ENCODE measurements around the gene SPATA16.

The SPATA16 gene

DNA sequence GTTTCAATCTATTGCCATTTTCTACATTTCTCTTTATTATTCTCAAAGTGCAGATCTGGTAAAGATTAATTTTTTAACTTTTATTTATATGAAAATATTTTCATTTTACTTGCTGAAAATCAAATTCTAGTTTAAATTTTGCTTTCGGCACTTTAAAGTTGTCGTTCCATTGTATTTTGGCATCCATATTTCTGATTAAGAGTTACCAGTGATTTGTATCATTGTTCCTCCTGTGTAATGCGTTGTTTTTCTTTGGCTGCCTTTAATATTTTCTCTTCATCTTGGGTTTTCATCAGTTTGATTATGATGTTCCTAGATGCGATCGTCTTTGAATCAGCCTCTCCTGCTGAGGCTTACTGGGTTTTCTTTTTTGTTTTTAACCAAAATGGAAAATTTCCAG, 97.3 kb downstream of the SPATA16 start:
- TF ChIP-seq, protein P1, sequence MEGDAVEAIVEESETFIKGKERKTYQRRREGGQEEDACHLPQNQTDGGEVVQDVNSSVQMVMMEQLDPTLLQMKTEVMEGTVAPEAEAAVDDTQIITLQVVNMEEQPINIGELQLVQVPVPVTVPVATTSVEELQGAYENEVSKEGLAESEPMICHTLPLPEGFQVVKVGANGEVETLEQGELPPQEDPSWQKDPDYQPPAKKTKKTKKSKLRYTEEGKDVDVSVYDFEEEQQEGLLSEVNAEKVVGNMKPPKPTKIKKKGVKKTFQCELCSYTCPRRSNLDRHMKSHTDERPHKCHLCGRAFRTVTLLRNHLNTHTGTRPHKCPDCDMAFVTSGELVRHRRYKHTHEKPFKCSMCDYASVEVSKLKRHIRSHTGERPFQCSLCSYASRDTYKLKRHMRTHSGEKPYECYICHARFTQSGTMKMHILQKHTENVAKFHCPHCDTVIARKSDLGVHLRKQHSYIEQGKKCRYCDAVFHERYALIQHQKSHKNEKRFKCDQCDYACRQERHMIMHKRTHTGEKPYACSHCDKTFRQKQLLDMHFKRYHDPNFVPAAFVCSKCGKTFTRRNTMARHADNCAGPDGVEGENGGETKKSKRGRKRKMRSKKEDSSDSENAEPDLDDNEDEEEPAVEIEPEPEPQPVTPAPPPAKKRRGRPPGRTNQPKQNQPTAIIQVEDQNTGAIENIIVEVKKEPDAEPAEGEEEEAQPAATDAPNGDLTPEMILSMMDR (IDR thresholded peaks at IDR 0.05; ENCODE audit: low read depth, low read length), result no peak
- H3K4me3 ChIP-seq (replicated peaks in 1 of 2; ENCODE audit: low read depth in 2 of 2, low read length in 2 of 2), result no peak overlapping the region
- DNase-seq (ENCODE audit: low read depth in 2 of 2), result no peak

DNA sequence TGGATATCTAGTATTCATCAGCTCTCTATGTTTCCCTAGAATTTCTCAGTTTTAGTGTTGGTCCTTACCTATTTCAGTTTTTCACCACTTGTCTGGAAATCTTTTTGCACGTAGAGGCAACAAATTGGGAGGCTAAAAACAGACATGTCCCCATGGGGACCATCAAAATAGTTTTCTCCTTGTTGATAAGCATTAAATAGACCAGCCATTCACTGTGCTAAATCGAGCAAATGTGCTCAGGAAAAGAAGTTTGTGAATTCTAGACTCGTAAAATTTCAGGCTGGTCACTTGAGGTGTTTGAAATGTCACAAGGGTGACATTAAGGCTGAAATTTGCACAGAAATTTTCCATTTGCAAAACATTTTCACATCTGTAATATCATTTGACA, 102.6 kb downstream of the SPATA16 start:
- DNase-seq (ENCODE audit: low read depth in 2 of 2), result no peak
- TF ChIP-seq, protein P1 (IDR thresholded peaks at IDR 0.05; ENCODE audit: low read depth, low read length), result no peak
- no peak overlapping the region for H3K4me3 ChIP-seq (replicated peaks in 1 of 2; ENCODE audit: low read depth in 2 of 2, low read length in 2 of 2)

DNA sequence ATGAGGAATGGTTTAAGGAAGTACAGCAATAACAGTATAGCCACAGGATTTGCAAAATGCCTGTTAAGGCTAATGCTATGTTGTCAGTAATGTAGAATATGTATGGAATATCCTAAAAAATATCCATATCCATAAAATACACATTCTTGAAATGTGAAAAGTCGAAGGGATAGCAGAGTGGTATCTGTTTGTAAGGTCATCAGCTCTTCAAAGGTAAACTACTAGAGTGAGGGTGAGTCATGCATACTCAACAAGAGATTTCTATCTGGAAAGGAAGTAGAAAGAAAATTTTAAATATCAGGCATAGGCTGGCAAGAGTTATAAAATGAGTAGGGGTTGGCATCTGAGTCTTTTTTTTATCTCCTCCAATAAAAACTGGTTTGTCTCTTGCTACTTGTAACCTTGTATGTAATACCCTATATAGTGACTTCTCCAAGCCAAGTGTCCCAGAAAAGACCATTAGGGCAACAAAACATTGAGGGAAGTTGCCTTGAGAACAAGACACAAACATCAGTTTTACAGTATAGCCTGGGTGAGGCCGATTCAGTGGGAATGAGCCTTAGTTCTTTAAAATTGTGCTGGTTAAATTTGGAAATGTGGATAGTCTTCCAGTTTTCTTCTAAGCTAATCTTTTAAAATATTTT, 103.1 kb downstream of the SPATA16 start:
- no peak overlapping the region for H3K4me3 ChIP-seq (replicated peaks in 1 of 2; ENCODE audit: low read depth in 2 of 2, low read length in 2 of 2)
- TF ChIP-seq, protein P1 (IDR thresholded peaks at IDR 0.05; ENCODE audit: low read depth, low read length), result no peak
- DNase-seq (ENCODE audit: low read depth in 2 of 2), result no peak

DNA sequence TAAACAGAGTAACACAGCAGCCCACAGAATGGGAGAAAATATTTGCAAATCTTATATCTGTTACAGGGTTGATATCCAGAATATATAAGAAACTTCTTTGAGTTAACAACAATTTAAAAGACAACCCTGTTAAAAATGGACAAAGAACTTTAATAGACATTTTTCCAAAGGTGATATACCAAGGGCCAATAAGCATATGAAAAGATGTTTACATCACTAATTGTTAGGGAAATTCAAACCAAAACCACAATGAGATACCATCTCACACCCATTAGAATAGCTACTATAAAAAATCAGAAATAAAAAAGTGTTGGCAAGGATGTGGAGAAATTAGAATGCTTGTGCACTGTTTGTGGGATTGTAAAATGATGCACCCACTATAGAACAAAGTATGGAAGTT, 110.8 kb downstream of the SPATA16 start:
- DNase-seq (ENCODE audit: low read depth in 2 of 2), result no peak
- no peak overlapping the region for H3K4me3 ChIP-seq (replicated peaks in 1 of 2; ENCODE audit: low read depth in 2 of 2, low read length in 2 of 2)
- TF ChIP-seq, protein P1 (IDR thresholded peaks at IDR 0.05; ENCODE audit: low read depth, low read length), result no peak

DNA sequence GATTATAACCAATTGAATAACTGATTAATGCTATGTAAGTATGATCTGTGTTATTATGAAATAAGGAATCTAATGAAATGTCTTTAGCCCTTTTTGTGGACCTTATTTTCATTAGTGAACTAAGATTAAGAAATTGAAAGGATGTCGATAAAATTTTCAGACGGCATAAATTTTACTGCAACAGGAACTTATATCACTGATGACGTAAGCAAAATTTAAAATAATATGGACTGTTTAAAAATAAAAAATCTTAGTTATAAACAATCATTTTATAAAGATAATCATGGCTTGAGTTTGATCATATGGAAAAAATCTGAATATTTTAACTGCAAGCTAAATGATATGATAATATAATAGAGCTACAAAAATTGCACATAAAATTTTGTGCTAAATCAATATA, 112.7 kb downstream of the SPATA16 start:
- TF ChIP-seq, protein P1 (IDR thresholded peaks at IDR 0.05; ENCODE audit: low read depth, low read length), result no peak
- no peak overlapping the region for H3K4me3 ChIP-seq (replicated peaks in 1 of 2; ENCODE audit: low read depth in 2 of 2, low read length in 2 of 2)
- DNase-seq (ENCODE audit: low read depth in 2 of 2), result no peak

DNA sequence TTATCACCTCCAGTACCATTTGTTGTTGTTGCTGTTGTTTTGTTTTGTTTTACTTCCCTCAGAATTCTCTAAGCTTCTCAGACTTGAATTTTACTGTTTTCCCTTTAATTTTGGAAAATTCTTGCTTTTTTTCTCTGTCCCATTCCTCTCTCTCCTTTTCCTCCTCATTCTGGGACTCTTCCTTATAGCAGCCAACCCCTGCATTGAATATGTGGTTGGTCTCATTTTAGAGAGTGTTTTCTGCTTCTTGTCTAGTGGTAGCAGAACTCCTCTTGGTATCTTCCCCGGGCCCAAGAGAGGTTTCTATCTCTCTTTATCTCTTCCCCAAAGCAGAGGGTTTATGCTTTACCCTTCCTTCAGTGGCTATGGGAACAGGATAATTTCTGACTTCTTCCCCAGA, 113.6 kb downstream of the SPATA16 start:
- no peak for DNase-seq (ENCODE audit: low read depth in 2 of 2)
- H3K4me3 ChIP-seq (replicated peaks in 1 of 2; ENCODE audit: low read depth in 2 of 2, low read length in 2 of 2), result no peak overlapping the region
- TF ChIP-seq, protein P1 (IDR thresholded peaks at IDR 0.05; ENCODE audit: low read depth, low read length), result no peak

DNA sequence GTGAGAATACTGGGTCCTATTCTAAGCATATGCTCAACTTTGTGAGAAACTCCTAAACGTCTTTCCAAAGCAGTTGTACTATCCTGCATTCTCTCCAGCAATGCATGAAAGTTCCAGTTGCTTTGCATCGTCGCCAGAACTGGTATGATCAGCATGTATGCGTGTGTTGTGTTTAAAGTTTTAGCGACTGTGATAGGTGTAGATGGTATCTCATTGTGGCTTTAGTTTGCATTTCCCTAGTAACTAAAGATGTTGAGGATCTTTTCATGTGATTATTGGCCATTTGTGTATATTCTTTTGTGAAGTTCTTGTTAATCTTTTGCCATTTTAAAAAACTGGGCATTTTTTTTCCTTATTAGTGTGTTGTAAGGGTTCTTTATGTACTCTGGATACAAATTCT, 115.1 kb downstream of the SPATA16 start:
- TF ChIP-seq, protein P1 (IDR thresholded peaks at IDR 0.05; ENCODE audit: low read depth, low read length), result no peak
- DNase-seq (ENCODE audit: low read depth in 2 of 2), result no peak

More for the DNA sequence above, 115.1 kb downstream of the SPATA16 start:
- H3K4me3 ChIP-seq (replicated peaks in 1 of 2; ENCODE audit: low read depth in 2 of 2, low read length in 2 of 2), result no peak overlapping the region
